Measurements from ENCODE around the gene PACRG.

GRCh38 chr6:162852192-162852591, 124.4 kb downstream of the PACRG start:
- no peak for TF ChIP-seq POLR2AphosphoS5 (IDR thresholded peaks at IDR 0.05; ENCODE audit: low read length)
- no peak for TF ChIP-seq USF2 (IDR thresholded peaks at IDR 0.05; ENCODE audit: borderline replicate concordance, low read depth, low read length)
- TF ChIP-seq DPF2 (IDR thresholded peaks at IDR 0.05): no peak
- TF ChIP-seq GABPA (IDR thresholded peaks at IDR 0.05; ENCODE audit: low read depth): no peak
- TF ChIP-seq SUZ12 (IDR thresholded peaks at IDR 0.05; ENCODE audit: unreplicated experiment): no peak
- TF ChIP-seq HDAC6 (IDR thresholded peaks at IDR 0.05; ENCODE audit: unreplicated experiment): no peak
- TF ChIP-seq JUND (IDR thresholded peaks at IDR 0.05; ENCODE audit: low read depth, low read length): no peak
- TF ChIP-seq MAX (IDR thresholded peaks at IDR 0.05; ENCODE audit: low read depth, low read length): no peak
- TF ChIP-seq CREB1 (IDR thresholded peaks at IDR 0.05; ENCODE audit: low read depth): no peak
- TF ChIP-seq BCL11A (IDR thresholded peaks at IDR 0.05; ENCODE audit: low read depth, low read length): no peak
- TF ChIP-seq POLR2A (IDR thresholded peaks at IDR 0.05; ENCODE audit: low read depth, low read length): no peak
- TF ChIP-seq NR2C2 (IDR thresholded peaks at IDR 0.05; ENCODE audit: borderline replicate concordance, control insufficient read depth, insufficient read length, low read depth): no peak
